Forelimb muscle (tissue), 1 donor: ENCODE measurements around the gene GIT2. TPM values are rescaled to one million over a fixed set of nuclear protein-coding genes. Genes with fewer than 3 reads are reported as not detected.
"Not testable (repeated sequence)": the region's sequence is repeated elsewhere in the genome, so short reads cannot be mapped to it uniquely, and the experiment has no call there.

Experiments
- DNase-seq: peaks from one replicate; pipeline ENCODE4 v3.0.0-alpha.2; 2013; ENCODE audit warnings: low read depth
- polyA plus RNA-seq: library from polyadenylated mRNA; unstranded; fragments of 120-200 nt; gene quantifications from one replicate; pipeline ENCODE4 v1.2.1, GENCODE V29; 2013; ENCODE audit not compliant: insufficient read length

Gene GIT2
- 50.8 TPM for polyA plus RNA-seq

GRCh38 chr12:109995686-109996482 lies at the start of gene GIT2:
Gene GIT2 (minus strand): TSS chr12:109996368. CDS start chr12:109996224, 144 bp downstream.
- peak; percentile 80 for DNase-seq

GRCh38 chr12:110042264-110042663 lies 46.1 kb upstream of the GIT2 start:
- DNase-seq: no peak

GRCh38 chr12:110039085-110039807 lies 43.1 kb upstream of the GIT2 start:
- DNase-seq: no peak

GRCh38 chr12:110038741-110039084 lies 42.5 kb upstream of the GIT2 start:
- DNase-seq: no peak

GRCh38 chr12:110037315-110037714 lies 41.1 kb upstream of the GIT2 start:
- no peak for DNase-seq

- no peak for DNase-seq
Measured at GRCh38 chr12:110035534-110036104, 39.5 kb upstream of the GIT2 start.

GRCh38 chr12:110033888-110034287 lies 37.7 kb upstream of the GIT2 start:
- no peak for DNase-seq

- DNase-seq: no peak
Measured at GRCh38 chr12:110029290-110029815, 33.2 kb upstream of the GIT2 start.

- no peak for DNase-seq
Measured at GRCh38 chr12:110028323-110028722, 32.2 kb upstream of the GIT2 start.

- DNase-seq: no peak
Measured at GRCh38 chr12:110024051-110024450, 27.9 kb upstream of the GIT2 start.

GRCh38 chr12:110023059-110023980 lies 27.2 kb upstream of the GIT2 start:
- no peak for DNase-seq

GRCh38 chr12:110020956-110021355 lies 24.8 kb upstream of the GIT2 start:
- no peak for DNase-seq

- DNase-seq: no peak
Measured at GRCh38 chr12:110015132-110015531, 19.0 kb upstream of the GIT2 start.

GRCh38 chr12:110012659-110013058 lies 16.5 kb upstream of the GIT2 start:
- no peak for DNase-seq

- DNase-seq: no peak
Measured at GRCh38 chr12:110012137-110012536, 16.0 kb upstream of the GIT2 start.

- DNase-seq: no peak
Measured at GRCh38 chr12:110010853-110011723, 14.9 kb upstream of the GIT2 start.

GRCh38 chr12:110008681-110009398 lies 12.7 kb upstream of the GIT2 start:
- not testable (repeated sequence) for DNase-seq

GRCh38 chr12:110007881-110008280 lies 11.7 kb upstream of the GIT2 start:
- DNase-seq: no peak

GRCh38 chr12:110006115-110006514 lies 9.9 kb upstream of the GIT2 start:
- no peak for DNase-seq
